Neuronal stem cell (in vitro differentiated cells): ENCODE measurements around the gene SLC35G2.

Source experiments
- DNase-seq: peaks from one replicate; pipeline ENCODE4 v3.0.0-alpha.2; 2013; ENCODE audit warnings: low spot score
- H2AFZ ChIP-seq: one replicate; pipeline ENCODE4 v1.6.1; 2013; ENCODE audit warnings: mild to moderate bottlenecking, low read length, inconsistent platforms
- H2AK5ac ChIP-seq: 2 replicates; pipeline ENCODE4 v1.6.1; 2013; ENCODE audit warnings: low read depth, mild to moderate bottlenecking, inconsistent platforms, low read length, moderate library complexity, mixed read lengths
- H2BK120ac ChIP-seq: 2 replicates; pipeline ENCODE4 v1.6.1; 2013; ENCODE audit warnings: low read depth, mild to moderate bottlenecking, inconsistent platforms, low read length, moderate library complexity, mixed read lengths
- H2BK12ac ChIP-seq: one replicate; pipeline ENCODE4 v1.6.1; 2013; ENCODE audit warnings: low read length, inconsistent platforms
- H2BK15ac ChIP-seq: 2 replicates; pipeline ENCODE4 v1.6.1; 2013; ENCODE audit warnings: mild to moderate bottlenecking, low read length, inconsistent platforms, mixed read lengths
- H2BK5ac ChIP-seq: one replicate; pipeline ENCODE4 v1.6.1; 2013; ENCODE audit warnings: inconsistent platforms, mild to moderate bottlenecking, low read length, moderate library complexity
- H3K14ac ChIP-seq: one replicate; pipeline ENCODE4 v1.6.1; 2013; ENCODE audit warnings: low read length, inconsistent platforms
- H3K18ac ChIP-seq: 2 replicates; pipeline ENCODE4 v1.6.1; 2013; ENCODE audit warnings: low read length, inconsistent platforms
- H3K23ac ChIP-seq: 2 replicates; pipeline ENCODE4 v1.6.1; 2013; ENCODE audit warnings: low read depth, mild to moderate bottlenecking, mixed read lengths, low read length, inconsistent platforms; ENCODE audit not compliant: poor library complexity
- H3K27ac ChIP-seq: replicated peaks from 3 replicates; pipeline ENCODE4 v1.5.1; 2013; ENCODE audit warnings: low read length, inconsistent platforms
- H3K27me3 ChIP-seq, 3 experiments: 2 replicates each; pipeline ENCODE4 v1.6.1; 2013; ENCODE audit warnings: low read length in 3 of 3, mild to moderate bottlenecking in 2 of 3, inconsistent platforms in 1 of 3, low read depth in 1 of 3, mixed read lengths in 1 of 3, moderate library complexity in 1 of 3; ENCODE audit not compliant: control insufficient read depth in 3 of 3, insufficient read depth in 3 of 3
- H3K36me3 ChIP-seq, 2 donors: replicated peaks in 1 of 2; 2 replicates each; pipeline ENCODE4 v1.6.1; 2013; ENCODE audit warnings: low read length in 2 of 2; ENCODE audit not compliant: control insufficient read depth in 2 of 2, insufficient read depth in 2 of 2
- H3K4ac ChIP-seq: 2 replicates; pipeline ENCODE4 v1.6.1; 2013; ENCODE audit warnings: inconsistent platforms, mild to moderate bottlenecking, low read length, moderate library complexity
- H3K4me1 ChIP-seq, 2 donors: 1 replicate in 1 of 2; 2 replicates in 1 of 2; pipeline ENCODE4 v1.6.1; 2013; ENCODE audit warnings: low read length in 2 of 2, low read depth in 1 of 2; ENCODE audit not compliant: control insufficient read depth in 2 of 2, insufficient read depth in 1 of 2
- H3K4me2 ChIP-seq: one replicate; pipeline ENCODE4 v1.6.1; 2013; ENCODE audit warnings: mild to moderate bottlenecking, low read length, inconsistent platforms; ENCODE audit not compliant: insufficient read depth, poor library complexity, severe bottlenecking
- H3K4me3 ChIP-seq, 2 donors: 2 replicates each; pipeline ENCODE4 v1.5.1; 2013; ENCODE audit warnings: low read length in 2 of 2, mild to moderate bottlenecking in 2 of 2, inconsistent platforms in 1 of 2, moderate library complexity in 1 of 2
- H3K79me1 ChIP-seq: one replicate; pipeline ENCODE4 v1.6.1; 2013; ENCODE audit warnings: low read depth, mild to moderate bottlenecking, inconsistent platforms, low read length, moderate library complexity
- H3K9ac ChIP-seq: one replicate; pipeline ENCODE4 v1.6.1; 2013; ENCODE audit warnings: mild to moderate bottlenecking, low read depth, low read length, inconsistent platforms; ENCODE audit not compliant: poor library complexity
- H3K9me3 ChIP-seq, 2 donors: replicated peaks in 1 of 2; 2 replicates each; pipeline versions ENCODE3 to v1.6.1; 2013; ENCODE audit warnings: low read length in 2 of 2, mild to moderate bottlenecking in 2 of 2, inconsistent platforms in 1 of 2, low read depth in 1 of 2, mixed read lengths in 1 of 2, moderate library complexity in 1 of 2; ENCODE audit not compliant: control insufficient read depth in 2 of 2, insufficient read depth in 1 of 2
- H4K8ac ChIP-seq: one replicate; pipeline ENCODE4 v1.6.1; 2013; ENCODE audit warnings: low read depth, mild to moderate bottlenecking, inconsistent platforms, low read length, moderate library complexity
- H4K91ac ChIP-seq: one replicate; pipeline ENCODE4 v1.6.1; 2013; ENCODE audit warnings: low read length, low read depth, mild to moderate bottlenecking, inconsistent platforms; ENCODE audit not compliant: poor library complexity
- WGBS, 2 donors: extraction: QIAGEN DNeasy Blood & Tissue Kit; methylation state at CpG; one replicate each; pipeline ENCODE4 v1.1.7; 2013; ENCODE audit warnings: missing lambda C conversion rate in 2 of 2, mixed read lengths in 1 of 2; ENCODE audit not compliant: insufficient read length in 2 of 2, insufficient replicate concordance in 1 of 2; ENCODE audit errors: extremely low coverage in 2 of 2; 5-methylcytosine and 5-hydroxymethylcytosine counted together

The SLC35G2 gene

GRCh38 chr3:136831461-136831860 is 12.5 kb downstream of the SLC35G2 start:
- no peaks in the 10 kb centered on the region for H3K79me1 ChIP-seq
- no peaks in the 10 kb centered on the region for H3K4me1 ChIP-seq
- H2BK5ac ChIP-seq = no peak overlapping the region
- H2AFZ ChIP-seq = no peak overlapping the region
- H3K4me2 ChIP-seq = no peak overlapping the region
- no peak overlapping the region for H3K27ac ChIP-seq
- no peak overlapping the region for H3K9ac ChIP-seq
- H3K27me3 ChIP-seq = no peaks in the 10 kb centered on the region
- H3K4me3 ChIP-seq = no peak overlapping the region
- no peak overlapping the region for H3K4ac ChIP-seq
- H4K8ac ChIP-seq = no peak overlapping the region
- H2BK12ac ChIP-seq = no peak overlapping the region
- H3K9me3 ChIP-seq = peaks cover 0 to 13% of the 10 kb centered on the region in 2 donors
- H2BK15ac ChIP-seq = no peak overlapping the region
- DNase-seq = no peak
- no peak overlapping the region for H3K14ac ChIP-seq
- WGBS, 2 donors = no CpG with 5 or more reads among the region's 1 CpG
- no peak overlapping the region for H4K91ac ChIP-seq
- H2AK5ac ChIP-seq = no peak overlapping the region
- no peak overlapping the region for H3K23ac ChIP-seq
- H2BK120ac ChIP-seq = no peak overlapping the region
- H3K18ac ChIP-seq = no peak overlapping the region
- peaks cover 0 to 8% of the 10 kb centered on the region in 2 donors for H3K36me3 ChIP-seq

- no peak overlapping the region for H3K23ac ChIP-seq
- no peak overlapping the region for H3K9ac ChIP-seq
- DNase-seq = no peak
- no CpG with 5 or more reads among the region's 1 CpG for WGBS, 2 donors
- H3K9me3 ChIP-seq = peaks cover 0 to 10% of the 10 kb centered on the region in 2 donors
- H2BK5ac ChIP-seq = no peak overlapping the region
- no peak overlapping the region for H3K4ac ChIP-seq
- H3K4me2 ChIP-seq = no peak overlapping the region
- H3K79me1 ChIP-seq = no peaks in the 10 kb centered on the region
- no peak overlapping the region for H4K8ac ChIP-seq
- H3K18ac ChIP-seq = no peak overlapping the region
- H2BK15ac ChIP-seq = no peak overlapping the region
- no peak overlapping the region for H3K14ac ChIP-seq
- H3K27ac ChIP-seq = no peak overlapping the region
- peaks cover 0 to 6% of the 10 kb centered on the region in 2 donors for H3K4me1 ChIP-seq
- H3K4me3 ChIP-seq = no peak overlapping the region
- peaks cover 0 to 38% of the 10 kb centered on the region in 2 donors for H3K36me3 ChIP-seq
- no peak overlapping the region for H2AK5ac ChIP-seq
- no peak overlapping the region for H4K91ac ChIP-seq
- no peak overlapping the region for H2AFZ ChIP-seq
- no peaks in the 10 kb centered on the region for H3K27me3 ChIP-seq
- H2BK12ac ChIP-seq = no peak overlapping the region
- no peak overlapping the region for H2BK120ac ChIP-seq
These were observed 16.3 kb downstream of the SLC35G2 start for GRCh38 chr3:136835089-136835812.

- no peaks in the 10 kb centered on the region for H3K79me1 ChIP-seq
- no peak overlapping the region for H3K14ac ChIP-seq
- WGBS, 2 donors = 100% methylated on average over 1 of the region's 3 CpGs
- H3K4me1 ChIP-seq = peaks cover 0 to 6% of the 10 kb centered on the region in 2 donors
- H3K18ac ChIP-seq = no peak overlapping the region
- no peak for DNase-seq
- no peak overlapping the region for H2BK120ac ChIP-seq
- H3K27me3 ChIP-seq = no peaks in the 10 kb centered on the region
- H3K4me2 ChIP-seq = no peak overlapping the region
- no peak overlapping the region for H2AFZ ChIP-seq
- H2BK12ac ChIP-seq = no peak overlapping the region
- H2BK15ac ChIP-seq = no peak overlapping the region
- H2BK5ac ChIP-seq = no peak overlapping the region
- no peak overlapping the region for H4K8ac ChIP-seq
- no peak overlapping the region for H3K23ac ChIP-seq
- no peak overlapping the region for H3K4me3 ChIP-seq
- no peak overlapping the region for H3K9ac ChIP-seq
- H3K27ac ChIP-seq = no peak overlapping the region
- no peak overlapping the region for H3K4ac ChIP-seq
- H3K9me3 ChIP-seq = peaks cover 0 to 10% of the 10 kb centered on the region in 2 donors
- H2AK5ac ChIP-seq = no peak overlapping the region
- H4K91ac ChIP-seq = no peak overlapping the region
- H3K36me3 ChIP-seq = peaks cover 0 to 41% of the 10 kb centered on the region in 2 donors
These were observed 17.0 kb downstream of the SLC35G2 start for GRCh38 chr3:136835813-136836510.

- Histone ChIP-seq H2BK15ac (no peak overlapping the region), H3K18ac (no peak overlapping the region), H3K9ac (no peak overlapping the region), H4K91ac (no peak overlapping the region), H3K4ac (no peak overlapping the region), H3K23ac (no peak overlapping the region), H2AK5ac (no peak overlapping the region), H3K4me2 (no peak overlapping the region), H3K36me3 (peaks cover 0 to 44% of the 10 kb centered on the region in 2 donors), H3K27ac (no peak overlapping the region), H3K9me3 (peaks cover 0 to 10% of the 10 kb centered on the region in 2 donors), H3K4me3 (no peak overlapping the region), H2AFZ (no peak overlapping the region), H3K79me1 (no peaks in the 10 kb centered on the region), H2BK12ac (no peak overlapping the region), H4K8ac (no peak overlapping the region), H2BK120ac (no peak overlapping the region), H3K27me3 (no peaks in the 10 kb centered on the region), H3K4me1 (peaks cover 0 to 6% of the 10 kb centered on the region in 2 donors), H2BK5ac (no peak overlapping the region), H3K14ac (no peak overlapping the region)
- DNase-seq = no peak
These were observed 17.7 kb downstream of the SLC35G2 start for GRCh38 chr3:136836511-136837156.
